Dermis microvascular lymphatic vessel endothelial cell (primary cell): ENCODE data around the gene KMT2A. TPM values are rescaled to one million over a fixed set of nuclear protein-coding genes. Genes with fewer than 3 reads are reported as not detected.
"Not testable (repeated sequence)": the region's sequence is repeated elsewhere in the genome, so short reads cannot be mapped to it uniquely, and the experiment has no call there.

ENCODE experiments used
- DNase-seq, 2 donors: peaks; one replicate each; pipeline versions ENCODE4 v3.0.0 to v3.0.0-alpha.2; 2010; ENCODE audit warnings: low read depth in 2 of 2
- total RNA-seq: library from RNA; depleted of rRNA; stranded (reverse); fragments of >200 nt; gene quantifications from 2 replicates; pipeline ENCODE4 v1.2.1, GENCODE V29; 2014

Gene KMT2A
- total RNA-seq, 1 donor from 2014 or later: 14.0 TPM

- not testable (repeated sequence) for DNase-seq
Measured at GRCh38 chr11:118481238-118481637, 44.9 kb downstream of the KMT2A start.

- no peak for DNase-seq
Measured at GRCh38 chr11:118484405-118484804, 48.1 kb downstream of the KMT2A start.

GRCh38 chr11:118485273-118485672 is 49.0 kb downstream of the KMT2A start:
- no peak for DNase-seq

GRCh38 chr11:118488480-118489109 is 52.3 kb downstream of the KMT2A start:
- peak; percentile 72 to 85 for DNase-seq

- no peak for DNase-seq
Measured at GRCh38 chr11:118491041-118491440, 54.7 kb downstream of the KMT2A start.

- no peak for DNase-seq
Measured at GRCh38 chr11:118497831-118498230, 61.5 kb downstream of the KMT2A start.

- DNase-seq: no peak
Measured at GRCh38 chr11:118503216-118503615, 66.9 kb downstream of the KMT2A start.

GRCh38 chr11:118511601-118512000 is 75.3 kb downstream of the KMT2A start:
- DNase-seq: no peak

GRCh38 chr11:118514103-118514502 is 77.8 kb downstream of the KMT2A start:
- peak in 1 of 2 donors; percentile 55 for DNase-seq

GRCh38 chr11:118519549-118519948 is 83.3 kb downstream of the KMT2A start:
- no peak for DNase-seq

GRCh38 chr11:118521892-118522311 is 85.6 kb downstream of the KMT2A start:
- no peak for DNase-seq

- peak in 1 of 2 donors; percentile 45 for DNase-seq
Measured at GRCh38 chr11:118522571-118523072, 86.3 kb downstream of the KMT2A start.

GRCh38 chr11:118524356-118524755 is 88.1 kb downstream of the KMT2A start:
- DNase-seq: no peak

GRCh38 chr11:118524757-118525470 is 88.6 kb downstream of the KMT2A start:
- DNase-seq: no peak

GRCh38 chr11:118526688-118527087 is 90.4 kb downstream of the KMT2A start:
- no peak for DNase-seq

GRCh38 chr11:118527109-118527508 is 90.8 kb downstream of the KMT2A start, which contains the start of gene TTC36:
Gene TTC36, plus strand, starts transcription at chr11:118527474. Its CDS starts 21 bp downstream, at chr11:118527495.
- DNase-seq: no peak

GRCh38 chr11:118528511-118528910 is 92.2 kb downstream of the KMT2A start:
- no peak for DNase-seq

- DNase-seq: no peak
Measured at GRCh38 chr11:118529584-118530175, 93.4 kb downstream of the KMT2A start.

- peak; percentile 44 to 48 for DNase-seq
Measured at GRCh38 chr11:118530180-118530682, 93.9 kb downstream of the KMT2A start.

- peak in 1 of 2 donors; percentile 67 for DNase-seq
Measured at GRCh38 chr11:118530683-118531596, 94.6 kb downstream of the KMT2A start, which contains the start of gene TMEM25. Gene TMEM25, plus strand, starts transcription at chr11:118531192. Its CDS starts 610 bp downstream, at chr11:118531802.

- no peak for DNase-seq
Measured at GRCh38 chr11:118531597-118532084, 95.3 kb downstream of the KMT2A start.
